GM18498 (cell line): ENCODE data around the gene CELF1.

Experiments
- ATAC-seq: cut with Tn5 transposase; IDR thresholded peaks from one replicate; pipeline ENCODE4 v1.9.1; 2021; ENCODE audit warnings: mild to moderate bottlenecking, moderate library complexity; ENCODE audit not compliant: unreplicated experiment

Gene CELF1

DNA sequence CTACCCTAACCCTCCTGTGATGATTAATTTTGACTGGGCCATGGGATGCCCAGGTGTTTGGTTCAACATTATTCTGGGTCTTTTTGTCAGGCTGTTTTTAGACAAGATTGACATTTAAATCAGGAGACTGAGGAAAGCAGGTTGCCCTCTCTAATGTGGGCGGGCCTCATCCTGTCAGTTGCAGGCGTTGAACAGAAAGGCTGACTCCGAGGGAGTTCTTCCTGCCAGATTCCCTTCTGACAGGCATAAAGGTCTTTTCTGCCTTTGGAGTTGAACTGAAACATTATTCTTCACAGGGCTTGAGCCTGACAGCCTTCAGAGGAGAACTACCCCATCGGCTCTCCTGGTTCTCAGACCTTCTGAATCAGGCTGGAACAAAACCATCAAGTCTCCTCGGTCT lies 122.4 kb downstream of the CELF1 start:
- no peak for ATAC-seq

DNA sequence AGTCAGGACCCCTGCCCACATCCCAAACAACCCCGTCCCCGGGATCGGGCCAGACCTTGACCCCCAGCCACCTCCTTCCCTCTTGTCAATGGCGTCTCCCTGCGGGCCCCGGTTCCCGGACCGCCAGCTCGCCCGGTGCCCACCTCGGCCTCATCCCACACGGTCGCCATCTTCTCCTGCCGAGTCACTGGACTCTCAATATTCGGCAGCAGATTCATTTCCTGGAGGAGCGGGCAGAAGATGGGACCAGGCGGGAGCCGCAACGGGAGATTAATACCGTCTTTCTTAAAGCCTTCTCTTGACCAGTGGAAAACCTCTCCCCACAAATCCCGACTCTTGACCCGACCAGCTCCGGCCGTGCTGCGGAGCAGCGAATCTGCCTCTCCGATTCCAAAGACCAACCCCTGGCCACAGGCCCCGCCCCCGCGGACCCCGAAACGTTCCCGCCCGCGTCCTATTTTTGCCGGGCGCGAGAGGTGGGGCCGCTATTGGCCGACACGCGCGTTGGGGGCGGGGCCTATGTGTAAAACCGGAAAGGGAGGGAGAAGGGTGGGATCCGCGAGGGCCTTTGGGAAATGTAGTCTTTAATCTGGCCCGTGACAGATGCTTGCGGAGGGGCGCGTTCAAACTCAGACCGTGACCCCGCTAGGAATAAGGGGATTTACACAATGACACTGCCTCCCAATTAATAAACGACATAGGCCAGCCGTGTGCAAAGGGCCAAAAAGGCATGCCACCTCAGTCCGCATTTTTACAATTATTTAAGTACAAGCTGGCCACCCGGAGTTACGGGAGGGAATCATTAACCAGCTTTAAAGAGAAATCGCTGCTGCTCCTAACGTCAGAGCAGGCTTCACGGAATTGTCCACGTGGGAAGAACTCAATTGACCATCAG lies 126.6 kb downstream of the CELF1 start, which contains the start of gene PSMC3:
Gene PSMC3 (minus strand): TSS at position 378 of the 895 bp plus-strand sequence. CDS start 160 bp downstream, at position 218.
- ATAC-seq, result peak; percentile 92

DNA sequence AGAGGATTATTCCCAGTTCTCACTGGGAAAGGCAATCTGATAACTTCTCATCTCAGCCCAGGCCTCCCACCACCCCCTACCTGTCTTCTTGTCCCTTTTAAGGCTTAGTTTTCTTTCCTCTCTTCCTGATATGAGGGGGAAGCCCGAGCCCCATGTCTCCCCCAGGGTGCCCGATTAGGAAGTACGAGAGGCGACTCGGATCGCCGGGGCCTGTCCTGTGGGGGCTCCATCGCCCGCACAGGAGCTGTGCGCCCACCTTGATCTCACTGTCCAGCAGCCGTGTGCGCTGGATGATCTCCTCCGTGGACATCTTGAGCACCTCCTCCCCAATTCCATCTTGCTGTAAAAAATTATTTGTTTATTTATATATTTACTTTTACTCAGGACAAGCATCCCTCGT lies 127.3 kb downstream of the CELF1 start:
- ATAC-seq, result no peak

DNA sequence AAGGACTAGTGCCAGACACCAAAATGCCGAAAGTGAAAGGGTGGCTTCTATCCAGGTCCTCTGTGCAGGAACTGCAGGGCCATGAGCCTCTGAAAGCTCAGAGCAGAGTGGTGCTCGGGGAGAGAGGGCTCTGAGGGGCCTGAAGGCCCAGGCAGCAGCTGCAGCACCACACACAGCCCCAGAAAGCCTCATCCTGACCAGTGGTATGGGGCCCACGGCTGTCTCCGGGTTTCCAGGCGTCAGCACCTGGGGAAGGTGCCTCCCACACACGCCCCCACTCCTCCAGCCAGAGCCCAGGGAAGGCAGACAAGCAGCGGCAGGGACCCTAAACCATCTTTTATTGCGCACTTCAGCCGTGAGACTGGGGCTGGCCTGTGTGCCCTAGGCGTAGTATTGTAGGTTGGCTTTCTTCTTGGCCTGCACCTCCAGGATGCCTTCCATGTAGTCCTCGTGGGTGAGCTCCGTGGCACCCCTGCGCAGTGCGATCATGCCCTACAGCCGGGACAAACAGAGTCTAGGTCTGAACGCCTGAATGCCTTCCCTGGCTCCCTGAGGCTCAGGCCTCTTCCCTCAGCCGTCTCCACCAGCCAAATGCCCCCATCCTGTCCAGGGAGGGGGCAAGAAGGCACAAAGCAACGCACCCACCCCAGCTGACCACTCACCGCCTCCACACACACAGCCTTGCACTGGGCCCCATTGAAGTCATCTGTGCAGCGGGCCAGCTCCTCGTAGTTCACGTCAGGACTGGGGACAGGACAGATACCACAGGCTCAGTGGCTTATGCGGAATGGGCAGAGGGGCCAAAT lies 134.3 kb downstream of the CELF1 start:
- no peak for ATAC-seq

DNA sequence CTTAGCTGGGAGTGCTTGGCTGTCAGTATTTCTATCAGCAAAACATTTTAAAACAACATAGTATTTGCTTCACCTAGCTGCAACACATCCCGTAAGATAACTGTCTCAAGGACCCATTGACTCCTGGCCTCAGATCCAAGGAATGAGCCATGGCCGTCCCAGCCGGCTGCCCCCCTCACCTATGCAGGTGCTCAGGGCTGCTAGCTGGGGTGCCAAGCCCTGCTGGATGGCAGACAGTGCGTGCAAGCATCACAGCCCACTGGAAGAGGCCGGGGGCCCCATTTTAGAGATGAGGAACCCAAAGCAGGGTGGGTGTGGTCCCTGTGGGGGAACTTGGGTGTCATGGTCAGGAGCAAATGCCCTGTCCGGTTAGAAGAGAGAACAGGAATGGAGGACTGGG lies 135.2 kb downstream of the CELF1 start:
- ATAC-seq, result no peak

DNA sequence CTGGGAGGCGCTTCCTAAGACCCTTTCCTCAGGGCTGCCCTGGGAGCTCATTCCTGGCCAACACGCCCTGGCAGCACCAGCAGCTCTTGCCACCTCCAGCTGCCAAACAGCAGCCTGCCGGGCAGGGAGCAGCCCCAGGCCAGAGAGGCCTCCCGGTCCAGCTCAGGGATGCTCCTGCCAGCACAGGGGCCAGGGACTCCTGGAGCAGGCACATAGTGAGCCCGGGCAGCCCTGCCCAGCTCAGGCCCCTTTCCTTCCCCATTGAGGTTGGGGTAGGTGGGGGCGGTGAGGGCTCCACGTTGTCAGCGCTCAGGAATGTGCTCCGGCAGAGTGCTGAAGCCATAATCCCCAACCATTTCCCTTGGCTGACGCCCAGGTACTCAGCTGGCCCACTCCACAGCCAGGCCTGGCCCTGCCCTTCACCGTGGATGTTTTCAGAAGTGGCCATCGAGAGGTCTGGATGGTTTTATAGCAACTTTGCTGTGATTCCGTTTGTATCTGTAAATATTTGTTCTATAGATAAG lies 136.9 kb downstream of the CELF1 start:
- no peak for ATAC-seq
